Naive thymus-derived CD4-positive, alpha-beta T cell (primary cell): ENCODE results near the gene TNFRSF6B. TPM values are rescaled to one million over a fixed set of nuclear protein-coding genes. Genes with fewer than 3 reads are reported as not detected.
"Not testable (repeated sequence)": the region's sequence is repeated elsewhere in the genome, so short reads cannot be mapped to it uniquely, and the experiment has no call there.

Experiments
- ATAC-seq: fragments of 150-1000 bp; cut with Tn5 transposase; 2 replicates; pipeline ENCODE4 v1.10.0; 2021; ENCODE audit warnings: mild to moderate bottlenecking, moderate library complexity
- CTCF ChIA-PET: fragments of 350-600 bp; sonication (Branson Sonifier 250); formaldehyde crosslinking; loops from one replicate; lab custom pipeline; 2021; ENCODE audit warnings: antibody characterized with exemption; lab: Charles Lee
- POLR2A ChIA-PET: fragments of 350-600 bp; sonication (Branson Sonifier 250); formaldehyde crosslinking; loops from one replicate; lab custom pipeline; 2021; ENCODE audit warnings: antibody characterized with exemption, inconsistent platforms; lab: Charles Lee
- DNase-seq, 9 donors: peaks; one replicate each; pipeline versions ENCODE4 v3.0.0 to v3.0.0-alpha.2; 2020 to 2022; ENCODE audit warnings: mixed read lengths in 1 of 9
- H3K27ac ChIP-seq: one replicate; pipeline ENCODE4 v1.7.0; 2013; ENCODE audit warnings: mild to moderate bottlenecking, low read depth, low read length, moderate library complexity
- H3K27me3 ChIP-seq, 2 donors: one replicate each; pipeline ENCODE4 v1.7.0; 2013; ENCODE audit warnings: low read length in 2 of 2, mild to moderate bottlenecking in 2 of 2, moderate library complexity in 2 of 2; ENCODE audit not compliant: control insufficient read depth in 2 of 2, insufficient read depth in 2 of 2
- H3K36me3 ChIP-seq, 3 experiments: 1 replicate in 2 of 3; 2 replicates in 1 of 3; pipeline ENCODE4 v1.7.0; 2013; ENCODE audit warnings: low read length in 3 of 3, mild to moderate bottlenecking in 3 of 3, moderate library complexity in 1 of 3; ENCODE audit not compliant: insufficient read depth in 3 of 3, control insufficient read depth in 2 of 3
- H3K4me1 ChIP-seq, 2 donors: one replicate each; pipeline ENCODE4 v1.7.0; 2013; ENCODE audit warnings: low read length in 2 of 2, mild to moderate bottlenecking in 2 of 2, moderate library complexity in 1 of 2; ENCODE audit not compliant: control insufficient read depth in 2 of 2, insufficient read depth in 2 of 2
- H3K4me3 ChIP-seq: 2 replicates; pipeline ENCODE4 v1.7.0; 2013; ENCODE audit warnings: mild to moderate bottlenecking, low read length
- H3K9me3 ChIP-seq, 3 experiments: 1 replicate in 2 of 3; 2 replicates in 1 of 3; pipeline ENCODE4 v1.7.0; 2013; ENCODE audit warnings: low read length in 3 of 3; ENCODE audit not compliant: control insufficient read depth in 2 of 3
- H3K27ac Mint-ChIP-seq, 9 donors: one replicate each; pipeline ENCODE4 v1.8.0; 2020 to 2022; ENCODE audit warnings: mixed read lengths in 9 of 9, mild to moderate bottlenecking in 8 of 9, moderate library complexity in 5 of 9, inconsistent platforms in 2 of 9
- H3K27me3 Mint-ChIP-seq, 5 donors: one replicate each; pipeline ENCODE4 v1.8.0; 2021 to 2022; ENCODE audit warnings: mixed read lengths in 5 of 5, mild to moderate bottlenecking in 1 of 5
- H3K36me3 Mint-ChIP-seq, 5 donors: one replicate each; pipeline ENCODE4 v1.8.0; 2020 to 2022; ENCODE audit warnings: mixed read lengths in 5 of 5, mild to moderate bottlenecking in 3 of 5, inconsistent platforms in 1 of 5
- H3K4me1 Mint-ChIP-seq, 7 donors: one replicate each; pipeline ENCODE4 v1.8.0; 2020 to 2022; ENCODE audit warnings: mixed read lengths in 7 of 7, mild to moderate bottlenecking in 3 of 7, inconsistent platforms in 1 of 7
- H3K4me3 Mint-ChIP-seq, 10 donors: one replicate each; pipeline ENCODE4 v1.8.0; 2020 to 2022; ENCODE audit warnings: mild to moderate bottlenecking in 10 of 10, mixed read lengths in 10 of 10, moderate library complexity in 6 of 10, inconsistent platforms in 2 of 10
- H3K9me3 Mint-ChIP-seq, 11 donors: one replicate each; pipeline ENCODE4 v1.8.0; 2020 to 2022; ENCODE audit warnings: mixed read lengths in 11 of 11, mild to moderate bottlenecking in 4 of 11, inconsistent platforms in 1 of 11, moderate library complexity in 1 of 11
- intact Hi-C, 2 donors: fragments of 100-400 bp; cut with micrococcal nuclease; formaldehyde crosslinking; loops; one replicate each; pipeline ENCODE4 v1.15.1; 2023
- polyA plus RNA-seq, 2 donors: library from polyadenylated mRNA; unstranded; fragments of 300-500 nt; fragmentation: Illumina TruSeq; gene quantifications; one replicate each; pipeline ENCODE4 v1.2.3, GENCODE V29; 2021
- total RNA-seq, 6 experiments: library from RNA in 5 of 6; stranded (reverse) in 5 of 6; gene quantifications; 1 replicate in 5 of 6; 2 replicates in 1 of 6; pipeline ENCODE4 v1.2.3 and lab custom pipeline; 2021 to 2026

The TNFRSF6B gene
- total RNA-seq: under 1 TPM in 1 of 5 experiments, not detected in 4; 0.74 TPM
- polyA plus RNA-seq: under 1 TPM in 1 of 2 donors, not detected in 1; 0.22 TPM
- not detected for total RNA-seq (lab: John Stamatoyannopoulos, UW)

GRCh38 chr20:63696628-63697356, at the start of gene TNFRSF6B:
TNFRSF6B (plus strand) TSS chr20:63696652; CDS start chr20:63696768, 116 bp downstream.
- H3K9me3 ChIP-seq: no peaks in the 10 kb centered on the region
- Mint-ChIP-seq H3K4me3 (peak within 1 kb of the TSS in 9 of 10 donors; percentile 27 to 76 (median 54)), H3K27me3 (peaks cover 0 to 2% (median 0%) of the 10 kb centered on the region in 5 donors), H3K36me3 (peaks cover 0 to 10% (median 0%) of the 10 kb centered on the region in 5 donors), H3K4me1 (peaks cover 5 to 15% (median 6%) of the 10 kb centered on the region in 7 donors), H3K27ac (peak within 1 kb of the TSS in 7 of 9 donors; percentile 5 to 88 (median 64)), H3K9me3 (peaks cover 0 to 5% (median 0%) of the 10 kb centered on the region in 11 donors)
- no peaks in the 10 kb centered on the region for H3K27me3 ChIP-seq
- ATAC-seq (peak; percentile 44), DNase-seq (peak in 5 of 9 donors; percentile 33 to 51 (median 35))
- ChIA-PET POLR2A (interaction anchor here (0.5 to 3.3 kb wide), 6 partner anchors 10 to 69 kb away, joined by 3 to 19 read pairs (median 4); partner anchors contain the start of genes ARFRP1, LIME1 and ZGPAT), CTCF (interaction anchor here (0.9 kb wide), 1 partner anchor 9 kb away, joined by 3 read pairs; no protein-coding TSS in a partner anchor)
- peaks cover 12 to 20% of the 10 kb centered on the region in 2 donors for H3K4me1 ChIP-seq
- peak within 1 kb of the TSS; percentile 20 for H3K27ac ChIP-seq
- intact Hi-C loops: no loop called here
- peak within 1 kb of the TSS; percentile 47 for H3K4me3 ChIP-seq
- peaks cover 0 to 28% (median 0%) of the 10 kb centered on the region in 3 experiments for H3K36me3 ChIP-seq

GRCh38 chr20:63648190-63648589, 48.3 kb upstream of the TNFRSF6B start:
- CTCF ChIA-PET: no interaction called here
- H3K27ac Mint-ChIP-seq: peak overlapping the region in 2 of 9 donors; percentile 10 to 71
- no peak overlapping the region for H3K4me3 ChIP-seq

GRCh38 chr20:63648895-63649589, 47.4 kb upstream of the TNFRSF6B start:
- Histone ChIP-seq H3K4me3 (no peak overlapping the region), H3K27ac (no peak overlapping the region), H3K27me3 (no peaks in the 10 kb centered on the region), H3K4me1 (peaks cover 5 to 9% of the 10 kb centered on the region in 2 donors), H3K9me3 (no peaks in the 10 kb centered on the region), H3K36me3 (peaks cover 0 to 14% (median 0%) of the 10 kb centered on the region in 3 experiments)
- ATAC-seq: no peak
- no peak for DNase-seq
- peak overlapping the region in 1 of 10 donors; percentile 65 for H3K4me3 Mint-ChIP-seq
- H3K36me3 Mint-ChIP-seq: peaks cover 0 to 4% (median 0%) of the 10 kb centered on the region in 5 donors
- intact Hi-C loops: no loop called here
- H3K4me1 Mint-ChIP-seq: peaks cover 8 to 32% (median 22%) of the 10 kb centered on the region in 7 donors
- H3K27me3 Mint-ChIP-seq: peaks cover 0 to 18% (median 0%) of the 10 kb centered on the region in 5 donors
- ChIA-PET CTCF (no interaction called here), POLR2A (interaction anchor here (1.2 kb wide), 1 partner anchor 9 kb away, joined by 4 read pairs; the partner anchor contains the start of gene RTEL1)
- peak overlapping the region in 4 of 9 donors; percentile 8 to 82 (median 36) for H3K27ac Mint-ChIP-seq
- H3K9me3 Mint-ChIP-seq: peaks cover 0 to 4% (median 0%) of the 10 kb centered on the region in 11 donors

More at GRCh38 chr20:63648190-63648589, 48.3 kb upstream of the TNFRSF6B start:
- POLR2A ChIA-PET: interaction anchor here (0.6 to 1.0 kb wide), 3 partner anchors 8 to 19 kb away, joined by 3 to 6 read pairs (median 4); partner anchors contain the start of gene RTEL1
- Mint-ChIP-seq H3K36me3 (peaks cover 0 to 4% (median 0%) of the 10 kb centered on the region in 5 donors), H3K9me3 (peaks cover 0 to 4% (median 0%) of the 10 kb centered on the region in 11 donors), H3K27me3 (peaks cover 0 to 18% (median 0%) of the 10 kb centered on the region in 5 donors), H3K4me3 (peak overlapping the region in 2 of 10 donors; percentile 38 to 68), H3K4me1 (peaks cover 6 to 34% (median 21%) of the 10 kb centered on the region in 7 donors)
- no peaks in the 10 kb centered on the region for H3K9me3 ChIP-seq
- intact Hi-C loops: no loop called here
- peaks cover 0 to 9% of the 10 kb centered on the region in 2 donors for H3K4me1 ChIP-seq
- peaks cover 0 to 13% (median 0%) of the 10 kb centered on the region in 3 experiments for H3K36me3 ChIP-seq
- no peak for ATAC-seq
- no peaks in the 10 kb centered on the region for H3K27me3 ChIP-seq
- DNase-seq: no peak
- H3K27ac ChIP-seq: no peak overlapping the region

GRCh38 chr20:63650486-63650885, 46.0 kb upstream of the TNFRSF6B start:
- H3K27ac Mint-ChIP-seq, CTCF ChIA-PET, H3K4me3 Mint-ChIP-seq, DNase-seq, H3K27ac ChIP-seq, H3K27me3 ChIP-seq, ATAC-seq, H3K36me3 Mint-ChIP-seq, H3K9me3 Mint-ChIP-seq, H3K9me3 ChIP-seq, H3K4me3 ChIP-seq: not testable (repeated sequence)
- POLR2A ChIA-PET: interaction anchor here (0.7 to 2.5 kb wide), 5 partner anchors 9 to 128 kb away, joined by 3 to 18 read pairs (median 6); partner anchors contain the start of gene LIME1
- Mint-ChIP-seq H3K4me1 (peaks cover 17 to 42% (median 30%) of the 10 kb centered on the region in 7 donors), H3K27me3 (peaks cover 0 to 16% (median 0%) of the 10 kb centered on the region in 5 donors)
- intact Hi-C loops: loop anchor here in 1 of 2 donors (10.0 kb wide), 1 partner anchor 1266 kb away; the partner anchor contains the start of gene RPS21
- H3K36me3 ChIP-seq: peaks cover 0 to 14% (median 0%) of the 10 kb centered on the region in 3 experiments
- H3K4me1 ChIP-seq: peaks cover 10 to 21% of the 10 kb centered on the region in 2 donors

GRCh38 chr20:63651942-63652191, 44.6 kb upstream of the TNFRSF6B start:
- ChIA-PET POLR2A (interaction anchor here (1.0 to 2.5 kb wide), 6 partner anchors 9 to 84 kb away, joined by 3 to 18 read pairs (median 5); partner anchors contain the start of gene LIME1), CTCF (interaction anchor here (0.9 kb wide), 1 partner anchor 21 kb away, joined by 3 read pairs; no protein-coding TSS in a partner anchor)
- no peaks in the 10 kb centered on the region for H3K27me3 ChIP-seq
- peak overlapping the region; percentile 85 to 96 (median 92) for H3K4me3 Mint-ChIP-seq
- peak overlapping the region in 7 of 9 donors; percentile 77 to 94 (median 92) for H3K27ac Mint-ChIP-seq
- peaks cover 10 to 21% of the 10 kb centered on the region in 2 donors for H3K4me1 ChIP-seq
- no peaks in the 10 kb centered on the region for H3K9me3 ChIP-seq
- H3K4me3 ChIP-seq: peak overlapping the region; percentile 70
- H3K27ac ChIP-seq: peak overlapping the region; percentile 60
- intact Hi-C loops: loop anchor here in 1 of 2 donors (2.0 to 10.0 kb wide), 2 partner anchors 17 to 1267 kb away; partner anchors contain the start of gene RPS21
- peaks cover 0 to 14% (median 0%) of the 10 kb centered on the region in 3 experiments for H3K36me3 ChIP-seq
- peak; percentile 29 for ATAC-seq
- H3K9me3 Mint-ChIP-seq: peaks cover 0 to 4% (median 0%) of the 10 kb centered on the region in 11 donors
- peaks cover 0 to 2% (median 0%) of the 10 kb centered on the region in 5 donors for H3K36me3 Mint-ChIP-seq
- H3K4me1 Mint-ChIP-seq: peaks cover 17 to 38% (median 27%) of the 10 kb centered on the region in 7 donors
- H3K27me3 Mint-ChIP-seq: peaks cover 0 to 16% (median 0%) of the 10 kb centered on the region in 5 donors
- peak in 5 of 9 donors; percentile 30 to 56 (median 40) for DNase-seq
